KBM-7 (cell line): ENCODE results near the gene GRXCR2.
"Not testable (repeated sequence)": the region's sequence is repeated elsewhere in the genome, so short reads cannot be mapped to it uniquely, and the experiment has no call there.

Experiments
- DNase-seq: peaks from one replicate; pipeline ENCODE4 v3.0.0-alpha.2; 2015
- in situ Hi-C: fragments of 300-500 bp; cut with MboI; formaldehyde crosslinking; loops from 2 replicates; pipeline ENCODE4 v1.14.3; 2020; ENCODE audit warnings: low sequenced_read_pairs, low pct_unique_long_range_greater_than_20kb, mixed read lengths

Gene GRXCR2

GRCh38 chr5:145872914-145873313 is at the start of gene GRXCR2:
GRXCR2 (minus strand) TSS chr5:145873014; CDS start chr5:145872968, 46 bp downstream.
- DNase-seq: no peak
- in situ Hi-C loops: no loop called here

- no peak for DNase-seq
- in situ Hi-C loops: no loop called here
These were observed 49.2 kb upstream of the GRXCR2 start for GRCh38 chr5:145922059-145922458.

GRCh38 chr5:145921211-145921610 is 48.4 kb upstream of the GRXCR2 start:
- in situ Hi-C loops: no loop called here
- no peak for DNase-seq

- in situ Hi-C loops: no loop called here
- DNase-seq: no peak
These were observed 47.9 kb upstream of the GRXCR2 start for GRCh38 chr5:145920542-145921210.

- DNase-seq: no peak
- in situ Hi-C loops: no loop called here
These were observed 46.6 kb upstream of the GRXCR2 start for GRCh38 chr5:145919413-145919812.

GRCh38 chr5:145918397-145918796 is 45.6 kb upstream of the GRXCR2 start:
- no peak for DNase-seq
- in situ Hi-C loops: no loop called here

- in situ Hi-C loops: no loop called here
- no peak for DNase-seq
These were observed 44.5 kb upstream of the GRXCR2 start for GRCh38 chr5:145917288-145917687.

- DNase-seq: peak; percentile 72
- in situ Hi-C loops: no loop called here
These were observed 43.3 kb upstream of the GRXCR2 start for GRCh38 chr5:145915970-145916638.

GRCh38 chr5:145913701-145914100 is 40.9 kb upstream of the GRXCR2 start:
- DNase-seq: no peak
- in situ Hi-C loops: no loop called here

- in situ Hi-C loops: no loop called here
These were observed 39.8 kb upstream of the GRXCR2 start for GRCh38 chr5:145912594-145912993.

GRCh38 chr5:145912019-145912418 is 39.2 kb upstream of the GRXCR2 start:
- DNase-seq: no peak
- in situ Hi-C loops: no loop called here

More at GRCh38 chr5:145912594-145912993, 39.8 kb upstream of the GRXCR2 start:
- no peak for DNase-seq

- in situ Hi-C loops: no loop called here
- no peak for DNase-seq
These were observed 38.4 kb upstream of the GRXCR2 start for GRCh38 chr5:145911164-145911563.

GRCh38 chr5:145908206-145908960 is 35.6 kb upstream of the GRXCR2 start:
- in situ Hi-C loops: no loop called here
- DNase-seq: no peak

GRCh38 chr5:145906401-145906800 is 33.6 kb upstream of the GRXCR2 start:
- no peak for DNase-seq
- in situ Hi-C loops: no loop called here

- no peak for DNase-seq
- in situ Hi-C loops: no loop called here
These were observed 31.9 kb upstream of the GRXCR2 start for GRCh38 chr5:145904743-145905142.

GRCh38 chr5:145903867-145904266 is 31.1 kb upstream of the GRXCR2 start:
- in situ Hi-C loops: no loop called here
- DNase-seq: no peak

GRCh38 chr5:145903113-145903512 is 30.3 kb upstream of the GRXCR2 start:
- DNase-seq: peak; percentile 32
- in situ Hi-C loops: no loop called here

- DNase-seq: no peak
These were observed 29.6 kb upstream of the GRXCR2 start for GRCh38 chr5:145902421-145902820.

GRCh38 chr5:145898171-145898570 is 25.4 kb upstream of the GRXCR2 start:
- in situ Hi-C loops: no loop called here
- no peak for DNase-seq

More at GRCh38 chr5:145902421-145902820, 29.6 kb upstream of the GRXCR2 start:
- in situ Hi-C loops: no loop called here

GRCh38 chr5:145891378-145891777 is 18.6 kb upstream of the GRXCR2 start:
- in situ Hi-C loops, DNase-seq: not testable (repeated sequence)
